GM12891 (cell line): ENCODE data around the gene KLF1.

Experiments used
- DNase-seq: peaks from one replicate; pipeline ENCODE4 v3.0.0; 2011; ENCODE audit warnings: low spot score; ENCODE audit not compliant: insufficient read length
- FAIRE-seq: peaks from 2 replicates; lab custom pipeline; 2011; peaks lifted over from hg19 to GRCh38; lab: Jason Lieb, UNC
- PAX5 ChIP-seq: IDR thresholded peaks from 2 replicates; pipeline ENCODE4 v1.6.1; 2011; ENCODE audit warnings: low read length, moderate library complexity, mild to moderate bottlenecking; ENCODE audit not compliant: insufficient read depth, severe bottlenecking
- POLR2A ChIP-seq: IDR thresholded peaks from 2 replicates; pipeline ENCODE4 v1.6.1; 2011; ENCODE audit warnings: low read depth, low read length, control low read depth
- POLR2AphosphoS5 ChIP-seq: IDR thresholded peaks from 2 replicates; pipeline ENCODE4 v1.6.1; 2011; ENCODE audit warnings: low read depth, low read length, control low read depth
- POU2F2 ChIP-seq: IDR thresholded peaks from 2 replicates; pipeline ENCODE4 v1.6.1; 2011; ENCODE audit warnings: low read depth, mild to moderate bottlenecking, control low read depth, low read length, moderate library complexity
- SPI1 ChIP-seq: IDR thresholded peaks from 2 replicates; pipeline ENCODE4 v1.6.1; 2011; ENCODE audit warnings: low read depth, low read length, control low read depth
- TAF1 ChIP-seq: IDR thresholded peaks from 2 replicates; pipeline ENCODE4 v1.6.1; 2011; ENCODE audit warnings: low read depth, low read length, control low read depth

Gene KLF1

GRCh38 chr19:12840091-12841079 lies 46.6 kb downstream of the KLF1 start:
- FAIRE-seq, result peak; percentile 5
- no peak for DNase-seq
- TF ChIP-seq TAF1, result no peak
- no peak for TF ChIP-seq POLR2A
- no peak for TF ChIP-seq SPI1
- TF ChIP-seq POLR2AphosphoS5, result no peak
- TF ChIP-seq PAX5, result no peak
- no peak for TF ChIP-seq POU2F2

GRCh38 chr19:12838886-12839756 lies 47.9 kb downstream of the KLF1 start:
- peak; percentile 72 for FAIRE-seq
- TF ChIP-seq PAX5 (no peak), POU2F2 (no peak), POLR2AphosphoS5 (no peak), SPI1 (no peak), TAF1 (no peak), POLR2A (no peak)
- DNase-seq, result no peak

GRCh38 chr19:12838182-12838885 lies 48.7 kb downstream of the KLF1 start, which contains the start of gene MAST1:
MAST1 (plus strand) TSS chr19:12838515; CDS start chr19:12838573, 58 bp downstream.
- DNase-seq (peak; percentile 89), FAIRE-seq (peak; percentile 60)

GRCh38 chr19:12837225-12837624 lies 49.8 kb downstream of the KLF1 start:
- TF ChIP-seq POLR2AphosphoS5 (no peak), SPI1 (no peak), POU2F2 (no peak), POLR2A (no peak)
- FAIRE-seq, result no peak
- no peak for DNase-seq

More at GRCh38 chr19:12838182-12838885, 48.7 kb downstream of the KLF1 start, which contains the start of gene MAST1:
- TF ChIP-seq PAX5 (no peak), TAF1 (no peak), POLR2AphosphoS5 (no peak)

- FAIRE-seq (no peak), DNase-seq (no peak)
- no peak for TF ChIP-seq SPI1
- TF ChIP-seq POLR2A, result no peak
- TF ChIP-seq TAF1, result no peak
- no peak for TF ChIP-seq POU2F2
- no peak for TF ChIP-seq POLR2AphosphoS5
- TF ChIP-seq PAX5, result no peak
Observed at GRCh38 chr19:12836529-12836863, 50.5 kb downstream of the KLF1 start.

GRCh38 chr19:12834976-12835757 lies 51.8 kb downstream of the KLF1 start:
- DNase-seq (no peak), FAIRE-seq (no peak)
- no peak for TF ChIP-seq PAX5
- TF ChIP-seq TAF1, result no peak

GRCh38 chr19:12834566-12834943 lies 52.4 kb downstream of the KLF1 start, which contains the start of gene RTBDN:
RTBDN (minus strand) TSS chr19:12834579; CDS start chr19:12829979, 4,600 bp downstream.
- no peak for FAIRE-seq
- no peak for DNase-seq
- TF ChIP-seq PAX5 (no peak), POU2F2 (no peak), POLR2AphosphoS5 (no peak), TAF1 (no peak), POLR2A (no peak), SPI1 (no peak)
